ENCODE data around the gene SYN1. TPM values are rescaled to one million over a fixed set of nuclear protein-coding genes. Genes with fewer than 3 reads are reported as not detected.
A peak's percentile ranks its signal among the peaks of the same experiment; 100 is the strongest.

Gene SYN1
- total and polyA plus RNA-seq, 12 donors: 0.12 to 16.5 (median 3.8) TPM; not detected in 1

GRCh38 chrX:47621851-47622250, 2.2 kb upstream of the SYN1 start:
- intact Hi-C loops (cut with DNase I): no loop called here
- DNase-seq: peak in 1 of 7 donors; percentile 13

DNA sequence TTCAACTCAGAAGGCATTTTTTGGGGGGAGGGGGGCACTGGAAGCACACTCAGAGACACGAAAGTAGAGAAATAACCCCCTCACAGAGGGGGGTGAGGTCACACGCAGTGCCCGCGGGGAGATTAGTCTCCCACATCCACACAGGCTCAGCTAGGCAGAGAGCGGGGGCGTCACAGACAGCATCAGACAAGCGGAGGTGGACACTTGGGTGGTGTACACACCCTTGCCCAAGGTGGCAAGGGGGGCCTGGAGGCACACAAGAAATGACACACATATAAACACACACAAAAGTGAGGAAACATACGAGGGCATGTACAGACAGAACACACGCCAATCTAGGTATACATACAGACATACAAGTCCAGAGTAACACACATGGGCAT, 637 bp upstream of the SYN1 start:
- intact Hi-C loops (cut with DNase I): no loop called here
- no peak for DNase-seq
- TF ChIP-seq POLR2A (IDR thresholded peaks at IDR 0.05) (no peak), CTCF (IDR thresholded peaks at IDR 0.05) (no peak)
- Histone ChIP-seq H3K9me3 (replicated peaks in 1 of 3) (no peaks in the 10 kb centered on the region), H3K27ac (no peak overlapping the region), H3K36me3 (replicated peaks in 1 of 2) (no peaks in the 10 kb centered on the region), H3K27me3 (peaks cover 12% of the 10 kb centered on the region), H3K4me3 (no peak overlapping the region), H3K4me1 (replicated peaks in 1 of 2) (no peaks in the 10 kb centered on the region)
- WGBS, 4 donors: 54 to 94% (median 64%) methylated on average over 5 to 9 of the region's 9 CpGs

More at GRCh38 chrX:47621851-47622250, 2.2 kb upstream of the SYN1 start:
- H3K27ac ChIP-seq: no peak overlapping the region
- 66 to 89% (median 83%) methylated on average over 5 to 6 of the region's 6 CpGs for WGBS, 4 donors
- H3K4me1 ChIP-seq (replicated peaks in 1 of 2): no peaks in the 10 kb centered on the region
- peaks cover 12% of the 10 kb centered on the region for H3K27me3 ChIP-seq
- TF ChIP-seq POLR2A (IDR thresholded peaks at IDR 0.05) (no peak), CTCF (IDR thresholded peaks at IDR 0.05) (no peak)
- no peak overlapping the region for H3K4me3 ChIP-seq
- no peaks in the 10 kb centered on the region for H3K9me3 ChIP-seq (replicated peaks in 1 of 3)
- no peaks in the 10 kb centered on the region for H3K36me3 ChIP-seq (replicated peaks in 1 of 2)

DNA sequence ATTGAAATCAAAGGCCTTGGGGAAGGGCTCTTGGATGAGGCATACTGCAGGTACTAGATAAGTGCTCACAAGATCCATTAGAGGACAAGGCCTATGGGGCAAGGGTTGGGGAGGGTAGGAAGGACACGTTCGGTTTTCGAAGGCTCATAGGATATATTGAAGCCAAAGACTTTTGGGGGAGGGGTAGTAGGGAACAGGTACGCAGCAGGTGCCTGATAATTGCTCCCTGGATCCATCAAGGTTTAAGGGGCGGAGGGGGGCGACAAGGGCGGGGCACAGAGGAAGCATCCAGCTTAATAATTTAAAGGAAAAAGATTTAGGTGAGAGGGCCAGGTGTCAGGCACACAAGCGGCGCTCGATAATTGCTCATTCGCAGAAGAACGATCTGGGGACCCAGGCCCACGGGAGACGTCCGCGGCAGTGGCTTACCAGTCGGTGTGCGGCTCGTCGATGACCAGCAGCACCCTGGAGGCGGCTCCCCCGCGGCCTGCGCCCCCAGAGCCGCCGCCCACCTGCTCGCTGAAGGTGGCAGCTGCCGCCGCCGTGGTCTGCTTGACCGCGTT, 653 bp downstream of the SYN1 start:
- Histone ChIP-seq H3K4me1 (replicated peaks in 1 of 2) (no peaks in the 10 kb centered on the region), H3K9me3 (replicated peaks in 1 of 3) (no peaks in the 10 kb centered on the region), H3K27me3 (peaks cover 12% of the 10 kb centered on the region), H3K27ac (no peak overlapping the region), H3K4me3 (peak overlapping the region in 1 of 4 donors; percentile 44), H3K36me3 (replicated peaks in 1 of 2) (no peaks in the 10 kb centered on the region)
- WGBS, 4 donors: 32 to 75% (median 67%) methylated on average over 5 to 32 of the region's 32 CpGs
- intact Hi-C loops (cut with DNase I): no loop called here
- no peak for DNase-seq
- no peak for TF ChIP-seq CTCF (IDR thresholded peaks at IDR 0.05)

DNA sequence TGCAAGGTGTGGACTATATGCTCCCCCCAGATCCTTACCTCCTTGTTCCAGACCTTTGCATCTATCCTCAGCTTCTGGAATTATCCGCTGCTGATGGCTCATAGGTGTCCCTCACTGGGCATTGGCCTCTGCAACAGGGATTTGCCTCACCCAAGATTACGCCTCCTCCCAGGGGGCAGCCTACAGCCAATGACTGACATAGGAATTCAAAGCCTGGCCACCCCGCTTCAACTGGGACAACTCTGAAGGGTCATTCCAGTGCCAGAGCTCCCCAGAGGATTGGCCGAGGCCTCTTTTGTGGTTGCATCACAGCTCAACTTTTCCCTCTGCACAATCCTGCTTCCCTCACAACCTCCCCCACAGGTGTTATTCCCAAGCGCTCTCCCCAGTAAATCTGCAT, 5.0 kb downstream of the SYN1 start:
- H3K27ac ChIP-seq: no peak overlapping the region
- H3K4me3 ChIP-seq: no peak overlapping the region
- H3K4me1 ChIP-seq (replicated peaks in 1 of 2): no peaks in the 10 kb centered on the region
- H3K27me3 ChIP-seq: peaks cover 3% of the 10 kb centered on the region
- no peaks in the 10 kb centered on the region for H3K36me3 ChIP-seq (replicated peaks in 1 of 2)
- WGBS, 4 donors: 69 to 91% (median 86%) methylated on average over 4 to 5 of the region's 5 CpGs
- DNase-seq: peak in 1 of 7 donors; percentile 6
- intact Hi-C loops (cut with DNase I): no loop called here
- no peak for TF ChIP-seq CTCF (IDR thresholded peaks at IDR 0.05)
- TF ChIP-seq POLR2A (IDR thresholded peaks at IDR 0.05): no peak
- no peaks in the 10 kb centered on the region for H3K9me3 ChIP-seq (replicated peaks in 1 of 3)
